ENCODE measurements around the gene APEH. TPM values are rescaled to one million over a fixed set of nuclear protein-coding genes. Genes with fewer than 3 reads are reported as not detected.

Gene APEH
- total RNA-seq, 1 donor from 2014 or later = 80.8 TPM

DNA sequence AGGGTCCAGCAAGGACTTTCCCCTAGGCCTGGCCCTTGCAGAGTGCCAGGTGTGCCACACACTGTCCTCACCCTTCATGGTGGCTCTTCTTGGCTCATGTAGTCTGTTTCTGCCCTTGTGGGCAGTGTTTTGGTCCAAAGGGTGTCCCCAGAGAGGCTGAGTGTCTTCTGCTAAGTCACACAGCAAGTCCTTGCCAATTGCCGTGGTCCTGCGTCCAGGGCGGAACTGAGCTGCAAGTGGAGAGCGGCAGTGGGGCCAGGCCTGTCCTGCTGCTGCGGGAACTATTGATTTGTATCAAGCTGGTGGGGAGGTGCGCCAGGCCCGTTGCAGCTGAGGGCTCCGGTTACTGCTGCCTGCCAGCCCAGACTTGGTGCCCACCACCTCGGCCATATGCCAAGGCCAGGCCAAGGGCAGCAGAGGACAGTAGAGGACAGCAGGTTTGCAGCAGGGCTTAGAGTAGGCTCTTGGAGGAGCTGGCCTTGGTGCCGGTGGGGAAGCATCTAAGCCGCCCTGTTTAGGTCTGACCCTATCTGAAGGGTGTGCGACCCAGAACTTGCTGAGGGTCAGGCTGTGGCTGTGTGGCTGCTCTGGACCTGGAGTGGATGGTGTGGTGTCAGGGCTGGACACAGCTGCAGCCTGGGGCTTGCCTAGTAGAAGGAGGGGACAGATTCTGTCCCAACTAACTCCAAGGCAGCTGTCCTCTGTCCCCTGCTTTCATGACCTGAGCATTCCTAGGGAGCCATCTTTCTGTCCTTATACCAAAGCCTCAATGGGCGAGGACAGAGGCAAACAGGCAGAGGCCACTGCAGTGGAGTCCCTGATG is 40.8 kb downstream of the APEH start:
- Histone ChIP-seq H2AFZ (ENCODE audit: low read depth, low read length) (no peak overlapping the region), H3K27ac (ENCODE audit: low read depth, low read length) (no peak overlapping the region), H3K36me3 (ENCODE audit: insufficient read depth, low read length) (no peaks in the 10 kb centered on the region), H4K20me1 (ENCODE audit: insufficient read depth, low read length) (peaks cover 28% of the 10 kb centered on the region), H3K9me3 (ENCODE audit: insufficient read depth, low read depth, low read length) (no peaks in the 10 kb centered on the region), H3K27me3 (ENCODE audit: insufficient read depth, low read length) (no peaks in the 10 kb centered on the region), H3K4me2 (ENCODE audit: low read length) (no peak overlapping the region), H3K79me2 (ENCODE audit: insufficient read depth, low read length) (no peaks in the 10 kb centered on the region), H3K4me1 (ENCODE audit: insufficient read depth, low read length) (peaks cover 12% of the 10 kb centered on the region), H3K9ac (ENCODE audit: low read length) (no peak overlapping the region), H3K4me3 (ENCODE audit: insufficient read depth, low read depth, low read length) (no peak overlapping the region)
- no peak overlapping the region for H3K27ac Mint-ChIP-seq (ENCODE audit: unreplicated experiment)
- H3K9me3 Mint-ChIP-seq (ENCODE audit: unreplicated experiment) = peaks cover 3% of the 10 kb centered on the region
- H3K36me3 Mint-ChIP-seq (ENCODE audit: low read depth, unreplicated experiment) = peaks cover 9% of the 10 kb centered on the region
- TF ChIP-seq, protein P1, sequence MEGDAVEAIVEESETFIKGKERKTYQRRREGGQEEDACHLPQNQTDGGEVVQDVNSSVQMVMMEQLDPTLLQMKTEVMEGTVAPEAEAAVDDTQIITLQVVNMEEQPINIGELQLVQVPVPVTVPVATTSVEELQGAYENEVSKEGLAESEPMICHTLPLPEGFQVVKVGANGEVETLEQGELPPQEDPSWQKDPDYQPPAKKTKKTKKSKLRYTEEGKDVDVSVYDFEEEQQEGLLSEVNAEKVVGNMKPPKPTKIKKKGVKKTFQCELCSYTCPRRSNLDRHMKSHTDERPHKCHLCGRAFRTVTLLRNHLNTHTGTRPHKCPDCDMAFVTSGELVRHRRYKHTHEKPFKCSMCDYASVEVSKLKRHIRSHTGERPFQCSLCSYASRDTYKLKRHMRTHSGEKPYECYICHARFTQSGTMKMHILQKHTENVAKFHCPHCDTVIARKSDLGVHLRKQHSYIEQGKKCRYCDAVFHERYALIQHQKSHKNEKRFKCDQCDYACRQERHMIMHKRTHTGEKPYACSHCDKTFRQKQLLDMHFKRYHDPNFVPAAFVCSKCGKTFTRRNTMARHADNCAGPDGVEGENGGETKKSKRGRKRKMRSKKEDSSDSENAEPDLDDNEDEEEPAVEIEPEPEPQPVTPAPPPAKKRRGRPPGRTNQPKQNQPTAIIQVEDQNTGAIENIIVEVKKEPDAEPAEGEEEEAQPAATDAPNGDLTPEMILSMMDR (IDR thresholded peaks at IDR 0.05; ENCODE audit: insufficient read depth, low read depth, low read length) = no peak
- TF ChIP-seq EZH2 (IDR thresholded peaks at IDR 0.05; ENCODE audit: insufficient read depth, low read length) = no peak
- H3K27me3 Mint-ChIP-seq (ENCODE audit: low read depth, unreplicated experiment) = no peaks in the 10 kb centered on the region
- FAIRE-seq (no peak), DNase-seq (ENCODE audit: low read depth) (no peak)
- H3K4me3 Mint-ChIP-seq (ENCODE audit: unreplicated experiment) = no peak overlapping the region
- peaks cover 3% of the 10 kb centered on the region for H3K4me1 Mint-ChIP-seq (ENCODE audit: low read depth, unreplicated experiment)

- DNase-seq (ENCODE audit: low read depth) (no peak), FAIRE-seq (no peak)
- Histone ChIP-seq H3K79me2 (ENCODE audit: insufficient read depth, low read length) (no peaks in the 10 kb centered on the region), H3K4me1 (ENCODE audit: insufficient read depth, low read length) (peaks cover 12% of the 10 kb centered on the region), H4K20me1 (ENCODE audit: insufficient read depth, low read length) (peaks cover 33% of the 10 kb centered on the region), H3K36me3 (ENCODE audit: insufficient read depth, low read length) (no peaks in the 10 kb centered on the region), H3K9ac (ENCODE audit: low read length) (no peak overlapping the region), H3K27ac (ENCODE audit: low read depth, low read length) (no peak overlapping the region), H3K27me3 (ENCODE audit: insufficient read depth, low read length) (no peaks in the 10 kb centered on the region), H3K4me2 (ENCODE audit: low read length) (no peak overlapping the region), H3K9me3 (ENCODE audit: insufficient read depth, low read depth, low read length) (no peaks in the 10 kb centered on the region), H2AFZ (ENCODE audit: low read depth, low read length) (no peak overlapping the region), H3K4me3 (ENCODE audit: insufficient read depth, low read depth, low read length) (no peak overlapping the region)
- H3K36me3 Mint-ChIP-seq (ENCODE audit: low read depth, unreplicated experiment) = peaks cover 9% of the 10 kb centered on the region
- H3K9me3 Mint-ChIP-seq (ENCODE audit: unreplicated experiment) = peaks cover 3% of the 10 kb centered on the region
- TF ChIP-seq EZH2 (IDR thresholded peaks at IDR 0.05; ENCODE audit: insufficient read depth, low read length) = no peak
- TF ChIP-seq, protein P1 (IDR thresholded peaks at IDR 0.05; ENCODE audit: insufficient read depth, low read depth, low read length) = no peak
- H3K27me3 Mint-ChIP-seq (ENCODE audit: low read depth, unreplicated experiment) = no peaks in the 10 kb centered on the region
- H3K4me1 Mint-ChIP-seq (ENCODE audit: low read depth, unreplicated experiment) = peaks cover 3% of the 10 kb centered on the region
- H3K4me3 Mint-ChIP-seq (ENCODE audit: unreplicated experiment) = no peak overlapping the region
- no peak overlapping the region for H3K27ac Mint-ChIP-seq (ENCODE audit: unreplicated experiment)
Observed at GRCh38 chr3:49715611-49716121, 41.5 kb downstream of the APEH start.

DNA sequence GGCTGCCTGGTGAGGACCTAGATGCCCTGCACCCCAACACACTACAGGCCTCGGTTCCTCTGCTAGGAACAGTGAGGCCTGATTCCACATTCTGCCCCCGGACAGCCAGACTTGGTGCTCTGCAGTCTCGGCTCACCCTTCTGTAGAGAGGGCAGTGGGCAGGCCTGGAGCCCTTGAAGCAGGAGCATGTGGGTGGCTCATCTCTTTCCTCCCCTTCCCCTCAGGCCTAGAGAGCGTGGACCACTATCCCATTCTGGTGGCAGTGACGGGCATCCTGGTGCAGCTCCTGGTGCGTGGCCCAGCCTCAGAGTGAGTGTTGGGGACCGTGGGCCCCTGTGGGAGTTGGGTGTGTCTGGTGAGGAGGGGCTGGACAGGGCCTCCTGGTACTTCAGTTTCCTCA is 42.0 kb downstream of the APEH start:
- DNase-seq (ENCODE audit: low read depth) (no peak), FAIRE-seq (no peak)
- Histone ChIP-seq H3K9ac (ENCODE audit: low read length) (no peak overlapping the region), H4K20me1 (ENCODE audit: insufficient read depth, low read length) (peaks cover 38% of the 10 kb centered on the region), H3K79me2 (ENCODE audit: insufficient read depth, low read length) (peaks cover 3% of the 10 kb centered on the region), H3K4me1 (ENCODE audit: insufficient read depth, low read length) (peaks cover 12% of the 10 kb centered on the region), H2AFZ (ENCODE audit: low read depth, low read length) (no peak overlapping the region), H3K27ac (ENCODE audit: low read depth, low read length) (no peak overlapping the region), H3K36me3 (ENCODE audit: insufficient read depth, low read length) (peaks cover 1% of the 10 kb centered on the region), H3K27me3 (ENCODE audit: insufficient read depth, low read length) (no peaks in the 10 kb centered on the region), H3K9me3 (ENCODE audit: insufficient read depth, low read depth, low read length) (no peaks in the 10 kb centered on the region), H3K4me3 (ENCODE audit: insufficient read depth, low read depth, low read length) (no peak overlapping the region), H3K4me2 (ENCODE audit: low read length) (no peak overlapping the region)
- H3K27ac Mint-ChIP-seq (ENCODE audit: unreplicated experiment) = no peak overlapping the region
- H3K4me1 Mint-ChIP-seq (ENCODE audit: low read depth, unreplicated experiment) = peaks cover 3% of the 10 kb centered on the region
- no peaks in the 10 kb centered on the region for H3K27me3 Mint-ChIP-seq (ENCODE audit: low read depth, unreplicated experiment)
- peaks cover 9% of the 10 kb centered on the region for H3K36me3 Mint-ChIP-seq (ENCODE audit: low read depth, unreplicated experiment)
- H3K9me3 Mint-ChIP-seq (ENCODE audit: unreplicated experiment) = peaks cover 3% of the 10 kb centered on the region
- H3K4me3 Mint-ChIP-seq (ENCODE audit: unreplicated experiment) = no peak overlapping the region
- TF ChIP-seq EZH2 (IDR thresholded peaks at IDR 0.05; ENCODE audit: insufficient read depth, low read length) = no peak
- TF ChIP-seq, protein P1 (IDR thresholded peaks at IDR 0.05; ENCODE audit: insufficient read depth, low read depth, low read length) = no peak

Data from astrocyte (in vitro differentiated cells and primary cell).